Smooth muscle cell (in vitro differentiated cells): Measurements from ENCODE around the gene C2CD2. TPM values are rescaled to one million over a fixed set of nuclear protein-coding genes. Genes with fewer than 3 reads are reported as not detected.

ENCODE experiments used
- DNase-seq: peaks from one replicate; lab custom pipeline; 2025; ENCODE audit not compliant: unreplicated experiment; lab: John Stamatoyannopoulos, UW
- H2AFZ ChIP-seq: fragments of 200-600 bp; sonication (generic); 2 replicates; pipeline ENCODE4 v1.6.0; 2016; ENCODE audit warnings: antibody characterized with exemption, low read depth, mild to moderate bottlenecking
- H3F3A ChIP-seq: fragments of 200-600 bp; sonication (generic); 2 replicates; pipeline ENCODE4 v1.6.0; 2017; ENCODE audit warnings: antibody characterized with exemption, low read depth
- H3K27ac ChIP-seq: fragments of 200-600 bp; sonication (generic); 2 replicates; pipeline ENCODE4 v1.5.1; 2016; ENCODE audit warnings: low read depth, mild to moderate bottlenecking
- H3K27me3 ChIP-seq: fragments of 200-600 bp; sonication (generic); 2 replicates; pipeline ENCODE4 v1.6.1; 2016; ENCODE audit warnings: low read depth, mild to moderate bottlenecking
- H3K36me3 ChIP-seq: fragments of 200-600 bp; sonication (generic); 2 replicates; pipeline ENCODE4 v1.5.1; 2016; ENCODE audit warnings: low read depth
- H3K4me1 ChIP-seq: fragments of 200-600 bp; sonication (generic); 2 replicates; pipeline ENCODE4 v1.5.1; 2016; ENCODE audit warnings: low read depth
- H3K4me2 ChIP-seq: fragments of 200-600 bp; sonication (generic); 2 replicates; pipeline ENCODE4 v1.6.0; 2016; ENCODE audit warnings: mild to moderate bottlenecking
- H3K4me3 ChIP-seq: fragments of 200-600 bp; sonication (generic); 2 replicates; pipeline ENCODE4 v1.5.1; 2016; ENCODE audit warnings: mild to moderate bottlenecking
- H3K79me2 ChIP-seq: fragments of 200-600 bp; sonication (generic); 2 replicates; pipeline ENCODE4 v1.6.0; 2016; ENCODE audit warnings: low read depth, mild to moderate bottlenecking
- H3K9ac ChIP-seq: fragments of 200-600 bp; sonication (generic); 2 replicates; pipeline ENCODE4 v1.6.0; 2016; ENCODE audit warnings: low read depth
- H3K9me3 ChIP-seq: fragments of 200-600 bp; sonication (generic); replicated peaks from 2 replicates; pipeline ENCODE4 v1.5.1; 2016; ENCODE audit warnings: low read depth
- H4K20me1 ChIP-seq: fragments of 200-600 bp; sonication (generic); 2 replicates; pipeline ENCODE4 v1.6.0; 2016; ENCODE audit warnings: low read depth
- WGBS: methylation state at CpG from one replicate; pipeline ENCODE4 v1.1.7; 2016; ENCODE audit warnings: low lambda C conversion rate; 5-methylcytosine and 5-hydroxymethylcytosine counted together
- polyA plus RNA-seq: library from polyadenylated mRNA; unstranded; fragments of >200 nt; fragmentation: Nextera tagmentation; extraction: Ambion mirVana; gene quantifications from 2 replicates; pipeline ENCODE4 v1.2.1, GENCODE V29; 2016
- total RNA-seq: library from RNA; depleted of rRNA; stranded (reverse); fragments of >200 nt; gene quantifications from 2 replicates; pipeline ENCODE4 v1.2.3, GENCODE V29; 2014
- TF ChIP-seq, protein P1 (sequence below): fragments of 200-600 bp; sonication (generic); IDR thresholded peaks from 2 replicates; pipeline ENCODE4 v1.5.1; 2017; ENCODE audit warnings: borderline replicate concordance, mild to moderate bottlenecking, antibody characterized with exemption; ENCODE audit not compliant: insufficient read depth, poor library complexity, severe bottlenecking

Gene C2CD2
- total and polyA plus RNA-seq, 2 experiments from 2014 or later, result 3.4 to 6.1 TPM

- Histone ChIP-seq H4K20me1 (peaks cover 11% of the 10 kb centered on the region), H3K27ac (no peak overlapping the region), H3K36me3 (no peaks in the 10 kb centered on the region), H3K9me3 (no peaks in the 10 kb centered on the region), H2AFZ (no peak overlapping the region), H3K4me3 (no peak overlapping the region), H3F3A (no peaks in the 10 kb centered on the region), H3K4me1 (no peaks in the 10 kb centered on the region), H3K79me2 (no peaks in the 10 kb centered on the region), H3K27me3 (no peaks in the 10 kb centered on the region), H3K4me2 (no peak overlapping the region), H3K9ac (no peak overlapping the region)
- DNase-seq, result no peak
- TF ChIP-seq, protein P1, sequence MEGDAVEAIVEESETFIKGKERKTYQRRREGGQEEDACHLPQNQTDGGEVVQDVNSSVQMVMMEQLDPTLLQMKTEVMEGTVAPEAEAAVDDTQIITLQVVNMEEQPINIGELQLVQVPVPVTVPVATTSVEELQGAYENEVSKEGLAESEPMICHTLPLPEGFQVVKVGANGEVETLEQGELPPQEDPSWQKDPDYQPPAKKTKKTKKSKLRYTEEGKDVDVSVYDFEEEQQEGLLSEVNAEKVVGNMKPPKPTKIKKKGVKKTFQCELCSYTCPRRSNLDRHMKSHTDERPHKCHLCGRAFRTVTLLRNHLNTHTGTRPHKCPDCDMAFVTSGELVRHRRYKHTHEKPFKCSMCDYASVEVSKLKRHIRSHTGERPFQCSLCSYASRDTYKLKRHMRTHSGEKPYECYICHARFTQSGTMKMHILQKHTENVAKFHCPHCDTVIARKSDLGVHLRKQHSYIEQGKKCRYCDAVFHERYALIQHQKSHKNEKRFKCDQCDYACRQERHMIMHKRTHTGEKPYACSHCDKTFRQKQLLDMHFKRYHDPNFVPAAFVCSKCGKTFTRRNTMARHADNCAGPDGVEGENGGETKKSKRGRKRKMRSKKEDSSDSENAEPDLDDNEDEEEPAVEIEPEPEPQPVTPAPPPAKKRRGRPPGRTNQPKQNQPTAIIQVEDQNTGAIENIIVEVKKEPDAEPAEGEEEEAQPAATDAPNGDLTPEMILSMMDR, result no peak
- WGBS, result 98% methylated on average over 26 of the region's 27 CpGs
These were observed 95.1 kb downstream of the C2CD2 start for GRCh38 chr21:41858466-41859296.

DNA sequence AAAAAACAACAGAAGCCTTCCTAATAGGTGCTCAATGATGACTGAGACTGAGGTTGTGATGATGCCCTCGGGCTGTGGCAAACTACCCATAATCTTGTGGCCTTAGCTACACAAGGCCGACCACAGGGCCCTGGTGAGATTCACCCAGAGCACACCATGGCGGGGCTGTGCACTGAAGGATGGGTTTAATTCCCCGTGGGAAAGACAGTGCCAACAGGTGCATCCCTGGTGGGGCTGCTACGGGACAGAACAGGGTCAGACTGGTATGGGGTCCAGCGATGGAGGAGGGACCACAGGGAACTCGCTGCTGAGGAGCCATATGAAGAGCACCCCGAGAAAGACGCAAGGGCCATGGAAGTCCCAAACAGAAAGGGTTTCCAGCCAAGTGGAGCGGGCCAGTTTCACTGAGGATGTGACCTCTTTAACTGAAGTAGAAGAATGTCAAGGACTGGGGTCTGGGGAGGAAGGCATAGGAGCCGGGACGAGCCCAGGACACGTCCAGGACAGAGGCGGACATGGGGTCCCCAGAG lies 96.0 kb downstream of the C2CD2 start:
- no peak overlapping the region for H3K27ac ChIP-seq
- H3K4me2 ChIP-seq, result no peak overlapping the region
- H3K4me3 ChIP-seq, result no peak overlapping the region
- no peaks in the 10 kb centered on the region for H3K27me3 ChIP-seq
- TF ChIP-seq, protein P1, result no peak
- H3K36me3 ChIP-seq, result no peaks in the 10 kb centered on the region
- H4K20me1 ChIP-seq, result peaks cover 6% of the 10 kb centered on the region
- no peaks in the 10 kb centered on the region for H3K4me1 ChIP-seq
- no peak for DNase-seq
- no peaks in the 10 kb centered on the region for H3K79me2 ChIP-seq
- no peaks in the 10 kb centered on the region for H3F3A ChIP-seq
- H3K9me3 ChIP-seq, result no peaks in the 10 kb centered on the region
- H2AFZ ChIP-seq, result no peak overlapping the region
- 98% methylated on average over 14 of the region's 14 CpGs for WGBS
- H3K9ac ChIP-seq, result no peak overlapping the region

DNA sequence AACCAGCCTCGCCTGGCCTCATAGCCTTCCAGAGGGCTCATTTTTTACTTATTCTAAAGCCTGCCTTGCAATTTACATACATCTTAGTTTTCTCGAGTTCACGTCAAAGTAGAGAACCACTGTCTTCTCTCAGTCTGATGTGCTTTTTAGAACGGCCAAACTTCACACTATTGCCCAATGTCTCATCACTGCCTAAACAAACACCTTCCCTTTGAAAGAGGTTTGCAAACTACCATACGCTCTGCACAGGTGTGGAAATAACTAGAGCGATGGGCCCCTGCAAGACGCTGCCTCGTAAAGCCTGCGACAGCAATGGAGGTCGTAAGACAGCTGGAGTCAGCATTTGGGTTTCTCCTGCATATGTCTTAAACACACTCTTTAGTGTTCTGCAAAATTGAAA lies 97.2 kb downstream of the C2CD2 start:
- WGBS, result 93% methylated on average over 10 of the region's 10 CpGs

More for the DNA sequence above, 97.2 kb downstream of the C2CD2 start:
- Histone ChIP-seq H3K27ac (no peak overlapping the region), H3K4me3 (no peak overlapping the region), H2AFZ (no peak overlapping the region), H3K4me2 (no peak overlapping the region), H3K27me3 (no peaks in the 10 kb centered on the region), H3K9ac (no peak overlapping the region), H3K36me3 (no peaks in the 10 kb centered on the region), H4K20me1 (no peaks in the 10 kb centered on the region), H3F3A (no peaks in the 10 kb centered on the region), H3K9me3 (no peaks in the 10 kb centered on the region), H3K79me2 (no peaks in the 10 kb centered on the region), H3K4me1 (no peaks in the 10 kb centered on the region)
- no peak for DNase-seq
- TF ChIP-seq, protein P1, result no peak
